ENCODE measurements around the gene RFX5.

- no peak for TF ChIP-seq CTCF (optimal IDR thresholded peaks at IDR 0.05 in 1 of 3, IDR thresholded peaks at IDR 0.05 in 1 of 3, conservative IDR thresholded peaks at IDR 0.05 in 1 of 3; ENCODE audit: extremely low read depth in 1 of 3, insufficient read depth in 2 of 3, low read length in 3 of 3)
- no peak for TF ChIP-seq EZH2 (IDR thresholded peaks at IDR 0.05; ENCODE audit: low read length)
Observed at GRCh38 chr1:151377150-151377884, 30.3 kb upstream of the RFX5 start.

Measured in keratinocyte (primary cell).